ENCODE results near the gene SHROOM3.
A peak's percentile ranks its signal among the peaks of the same experiment; 100 is the strongest.

Gene SHROOM3

GRCh38 chr4:76611616-76612207 lies 176.7 kb downstream of the SHROOM3 start:
- H3K27ac ChIP-seq (ENCODE audit: low read depth, low read length) = no peak overlapping the region
- peaks cover 40% of the 10 kb centered on the region for H3K4me1 ChIP-seq (ENCODE audit: control insufficient read depth, insufficient read depth, low read length)
- H3K9ac ChIP-seq (ENCODE audit: low read length) = no peak overlapping the region

GRCh38 chr4:76614589-76614988 lies 179.6 kb downstream of the SHROOM3 start:
- no peak overlapping the region for H3K4me3 ChIP-seq (ENCODE audit: low read depth, low read length)
- no peak overlapping the region for H3K9ac ChIP-seq (ENCODE audit: low read length)
- peaks cover 18% of the 10 kb centered on the region for H3K4me1 ChIP-seq (ENCODE audit: control insufficient read depth, insufficient read depth, low read length)
- no peaks in the 10 kb centered on the region for H3K9me3 ChIP-seq (ENCODE audit: control insufficient read depth, insufficient read depth, low read depth, low read length)
- no peaks in the 10 kb centered on the region for H3K36me3 ChIP-seq (ENCODE audit: control insufficient read depth, insufficient read depth, low read length)
- no peak overlapping the region for H3K27ac ChIP-seq (ENCODE audit: low read depth, low read length)
- H3K27me3 ChIP-seq (ENCODE audit: control insufficient read depth, insufficient read depth, low read length) = no peaks in the 10 kb centered on the region

More at GRCh38 chr4:76611616-76612207, 176.7 kb downstream of the SHROOM3 start:
- Histone ChIP-seq H3K9me3 (ENCODE audit: control insufficient read depth, insufficient read depth, low read depth, low read length) (no peaks in the 10 kb centered on the region), H3K27me3 (ENCODE audit: control insufficient read depth, insufficient read depth, low read length) (no peaks in the 10 kb centered on the region), H3K36me3 (ENCODE audit: control insufficient read depth, insufficient read depth, low read length) (no peaks in the 10 kb centered on the region), H3K4me3 (ENCODE audit: low read depth, low read length) (no peak overlapping the region)

DNA sequence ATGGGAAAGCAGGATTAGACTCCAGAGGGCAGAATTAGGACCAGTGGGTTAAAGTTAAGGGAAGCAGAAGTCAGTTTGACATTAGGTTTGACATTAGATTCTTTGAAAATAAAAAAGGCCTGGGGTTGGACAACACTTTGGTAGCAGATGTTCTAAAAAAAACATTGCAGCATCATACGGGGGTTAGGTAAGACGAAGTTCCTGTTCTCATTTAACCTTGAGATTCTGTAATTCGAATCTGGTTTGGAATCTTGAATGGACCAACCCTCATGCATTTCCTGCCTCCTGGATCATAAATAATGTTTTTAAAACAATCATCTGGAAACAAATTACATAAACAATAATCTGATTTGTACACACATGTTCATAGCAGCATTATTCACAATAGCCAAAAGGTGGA lies 181.0 kb downstream of the SHROOM3 start:
- Histone ChIP-seq H3K9ac (ENCODE audit: low read length) (no peak overlapping the region), H3K4me1 (ENCODE audit: control insufficient read depth, insufficient read depth, low read length) (peaks cover 8% of the 10 kb centered on the region), H3K27me3 (ENCODE audit: control insufficient read depth, insufficient read depth, low read length) (no peaks in the 10 kb centered on the region), H3K27ac (ENCODE audit: low read depth, low read length) (no peak overlapping the region), H3K4me3 (ENCODE audit: low read depth, low read length) (no peak overlapping the region), H3K9me3 (ENCODE audit: control insufficient read depth, insufficient read depth, low read depth, low read length) (no peaks in the 10 kb centered on the region), H3K36me3 (ENCODE audit: control insufficient read depth, insufficient read depth, low read length) (no peaks in the 10 kb centered on the region)

GRCh38 chr4:76616526-76616925 lies 181.5 kb downstream of the SHROOM3 start:
- Histone ChIP-seq H3K9me3 (ENCODE audit: control insufficient read depth, insufficient read depth, low read depth, low read length) (no peaks in the 10 kb centered on the region), H3K4me1 (ENCODE audit: control insufficient read depth, insufficient read depth, low read length) (peaks cover 3% of the 10 kb centered on the region), H3K27me3 (ENCODE audit: control insufficient read depth, insufficient read depth, low read length) (no peaks in the 10 kb centered on the region), H3K27ac (ENCODE audit: low read depth, low read length) (no peak overlapping the region), H3K9ac (ENCODE audit: low read length) (no peak overlapping the region), H3K4me3 (ENCODE audit: low read depth, low read length) (no peak overlapping the region), H3K36me3 (ENCODE audit: control insufficient read depth, insufficient read depth, low read length) (no peaks in the 10 kb centered on the region)

DNA sequence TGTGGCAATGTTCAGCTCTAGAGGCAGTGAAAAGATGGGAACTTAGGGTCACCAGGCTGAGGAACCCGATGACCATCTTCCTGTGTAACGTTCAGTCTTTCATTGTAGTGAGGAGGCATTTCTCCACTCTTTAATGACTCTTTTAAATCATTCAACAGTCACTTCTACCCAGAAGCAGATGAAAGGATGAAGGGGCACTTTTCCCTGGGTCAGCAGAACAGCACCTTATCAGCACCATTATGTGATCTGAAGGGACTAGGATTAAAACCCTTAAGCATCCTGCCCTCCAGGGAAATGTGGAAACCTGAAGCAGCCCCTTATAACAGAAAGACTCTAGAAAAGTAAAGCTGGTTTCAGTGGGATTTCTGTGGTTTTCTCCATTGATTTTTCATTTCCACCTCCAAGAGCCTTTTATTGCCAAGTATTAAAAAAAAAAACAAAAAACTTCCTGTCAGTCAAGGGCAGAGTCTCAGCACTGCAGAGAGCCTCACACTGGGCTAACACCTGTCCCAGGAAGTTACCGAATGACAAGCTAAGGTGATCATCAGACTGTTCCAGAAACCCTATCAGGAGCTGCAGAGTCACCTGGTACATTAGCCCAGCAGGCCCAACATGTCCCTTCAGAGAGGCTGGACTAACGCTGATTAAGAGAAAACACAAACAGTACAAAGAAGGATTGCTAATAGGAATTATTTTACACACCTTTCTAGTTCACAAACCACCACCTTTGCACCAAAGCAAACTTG lies 185.9 kb downstream of the SHROOM3 start:
- Histone ChIP-seq H3K9me3 (ENCODE audit: control insufficient read depth, insufficient read depth, low read depth, low read length) (no peaks in the 10 kb centered on the region), H3K4me1 (ENCODE audit: control insufficient read depth, insufficient read depth, low read length) (peaks cover 36% of the 10 kb centered on the region), H3K4me3 (ENCODE audit: low read depth, low read length) (no peak overlapping the region), H3K36me3 (ENCODE audit: control insufficient read depth, insufficient read depth, low read length) (no peaks in the 10 kb centered on the region), H3K27me3 (ENCODE audit: control insufficient read depth, insufficient read depth, low read length) (no peaks in the 10 kb centered on the region), H3K9ac (ENCODE audit: low read length) (no peak overlapping the region), H3K27ac (ENCODE audit: low read depth, low read length) (no peak overlapping the region)

GRCh38 chr4:76622126-76622525 lies 187.1 kb downstream of the SHROOM3 start:
- Histone ChIP-seq H3K9me3 (ENCODE audit: control insufficient read depth, insufficient read depth, low read depth, low read length) (no peaks in the 10 kb centered on the region), H3K4me3 (ENCODE audit: low read depth, low read length) (no peak overlapping the region), H3K9ac (ENCODE audit: low read length) (no peak overlapping the region), H3K27ac (ENCODE audit: low read depth, low read length) (no peak overlapping the region), H3K36me3 (ENCODE audit: control insufficient read depth, insufficient read depth, low read length) (no peaks in the 10 kb centered on the region), H3K27me3 (ENCODE audit: control insufficient read depth, insufficient read depth, low read length) (no peaks in the 10 kb centered on the region), H3K4me1 (ENCODE audit: control insufficient read depth, insufficient read depth, low read length) (peaks cover 43% of the 10 kb centered on the region)

DNA sequence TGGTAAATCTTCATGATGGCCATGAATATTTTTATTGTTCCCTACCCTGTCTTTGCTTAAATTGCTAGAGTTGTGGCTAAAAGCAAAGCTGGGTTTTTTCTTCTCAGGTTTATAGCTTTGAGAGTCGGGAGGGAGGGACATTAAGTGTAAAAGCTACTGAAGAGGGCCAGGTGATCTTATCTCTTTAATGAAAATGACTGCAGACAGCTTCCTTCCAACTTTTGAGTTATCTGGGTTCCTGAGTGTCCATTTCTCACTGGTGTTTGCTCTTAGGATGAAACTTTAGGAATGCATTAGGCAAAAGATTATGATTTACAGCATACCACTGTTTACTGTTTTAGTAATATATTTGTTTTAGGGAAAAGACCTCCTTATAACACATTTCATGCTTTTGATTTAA lies 187.7 kb downstream of the SHROOM3 start:
- Histone ChIP-seq H3K27ac (ENCODE audit: low read depth, low read length) (no peak overlapping the region), H3K36me3 (ENCODE audit: control insufficient read depth, insufficient read depth, low read length) (no peaks in the 10 kb centered on the region), H3K4me1 (ENCODE audit: control insufficient read depth, insufficient read depth, low read length) (peaks cover 43% of the 10 kb centered on the region), H3K27me3 (ENCODE audit: control insufficient read depth, insufficient read depth, low read length) (no peaks in the 10 kb centered on the region), H3K4me3 (ENCODE audit: low read depth, low read length) (no peak overlapping the region), H3K9ac (ENCODE audit: low read length) (no peak overlapping the region), H3K9me3 (ENCODE audit: control insufficient read depth, insufficient read depth, low read depth, low read length) (no peaks in the 10 kb centered on the region)

DNA sequence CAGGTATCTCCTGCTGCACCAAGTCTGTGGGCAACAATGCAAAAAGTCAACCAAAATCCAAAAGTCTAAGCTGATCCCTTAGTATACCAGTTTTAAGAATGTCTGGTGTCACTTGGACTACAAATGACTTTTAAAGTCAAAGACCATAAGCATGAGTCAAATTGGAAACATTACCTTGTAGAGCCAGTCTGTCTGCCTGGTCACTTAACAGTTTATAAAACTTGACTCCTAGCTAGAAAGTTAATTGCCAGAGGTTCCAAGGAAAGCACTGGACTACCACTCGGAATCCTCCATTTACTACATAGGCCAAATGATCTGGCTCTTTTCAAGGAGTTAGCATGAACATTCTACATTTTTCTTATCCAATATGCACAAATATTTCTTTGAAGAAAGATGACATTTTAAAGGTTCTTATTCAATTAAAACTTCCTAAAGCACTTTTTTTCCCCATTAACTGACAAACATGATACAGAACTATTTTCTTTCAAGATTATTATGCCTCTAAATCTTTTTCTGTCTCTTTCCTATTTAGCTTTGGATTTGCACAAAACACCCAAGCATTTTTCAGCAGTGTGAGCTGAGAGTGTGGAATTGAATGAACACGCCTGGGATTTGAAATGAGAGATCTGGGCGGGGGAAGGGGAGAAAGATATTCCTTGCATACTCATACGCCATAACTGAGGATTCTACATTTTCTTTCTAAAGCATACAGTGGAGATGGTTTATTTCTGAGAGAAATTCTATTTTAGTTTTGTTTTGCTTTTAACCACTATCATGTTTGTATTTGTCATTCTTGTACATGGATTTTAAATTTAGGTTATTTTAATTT lies 188.4 kb downstream of the SHROOM3 start:
- Histone ChIP-seq H3K36me3 (ENCODE audit: control insufficient read depth, insufficient read depth, low read length) (no peaks in the 10 kb centered on the region), H3K27ac (ENCODE audit: low read depth, low read length) (no peak overlapping the region), H3K27me3 (ENCODE audit: control insufficient read depth, insufficient read depth, low read length) (no peaks in the 10 kb centered on the region), H3K9me3 (ENCODE audit: control insufficient read depth, insufficient read depth, low read depth, low read length) (no peaks in the 10 kb centered on the region), H3K4me1 (ENCODE audit: control insufficient read depth, insufficient read depth, low read length) (peaks cover 43% of the 10 kb centered on the region), H3K9ac (ENCODE audit: low read length) (no peak overlapping the region), H3K4me3 (ENCODE audit: low read depth, low read length) (no peak overlapping the region)

- Histone ChIP-seq H3K9ac (ENCODE audit: low read length) (no peak overlapping the region), H3K4me3 (ENCODE audit: low read depth, low read length) (no peak overlapping the region), H3K27me3 (ENCODE audit: control insufficient read depth, insufficient read depth, low read length) (no peaks in the 10 kb centered on the region), H3K27ac (ENCODE audit: low read depth, low read length) (0 out of 2 replicates have a peak overlapping the region, but pooled peaks have one; percentile 1), H3K9me3 (ENCODE audit: control insufficient read depth, insufficient read depth, low read depth, low read length) (no peaks in the 10 kb centered on the region), H3K36me3 (ENCODE audit: control insufficient read depth, insufficient read depth, low read length) (no peaks in the 10 kb centered on the region), H3K4me1 (ENCODE audit: control insufficient read depth, insufficient read depth, low read length) (peaks cover 43% of the 10 kb centered on the region)
These were observed 189.2 kb downstream of the SHROOM3 start for GRCh38 chr4:76624241-76624681.

GRCh38 chr4:76624931-76625715 lies 190.1 kb downstream of the SHROOM3 start:
- Histone ChIP-seq H3K27ac (ENCODE audit: low read depth, low read length) (no peak overlapping the region), H3K4me1 (ENCODE audit: control insufficient read depth, insufficient read depth, low read length) (peaks cover 43% of the 10 kb centered on the region), H3K27me3 (ENCODE audit: control insufficient read depth, insufficient read depth, low read length) (no peaks in the 10 kb centered on the region), H3K9me3 (ENCODE audit: control insufficient read depth, insufficient read depth, low read depth, low read length) (no peaks in the 10 kb centered on the region), H3K36me3 (ENCODE audit: control insufficient read depth, insufficient read depth, low read length) (no peaks in the 10 kb centered on the region), H3K9ac (ENCODE audit: low read length) (no peak overlapping the region), H3K4me3 (ENCODE audit: low read depth, low read length) (no peak overlapping the region)

Measured in HUES6 (cell line).